ENCODE results near the gene SLC13A4.
"Not testable (repeated sequence)": the region's sequence is repeated elsewhere in the genome, so short reads cannot be mapped to it uniquely, and the experiment has no call there.

The SLC13A4 gene

GRCh38 chr7:135728136-135728669 is at the start of gene SLC13A4:
SLC13A4 (minus strand) TSS chr7:135728186; CDS start chr7:135727496, 690 bp downstream.
- no peak for DNase-seq

GRCh38 chr7:135775915-135776314 is 47.9 kb upstream of the SLC13A4 start:
- not testable (repeated sequence) for DNase-seq

GRCh38 chr7:135775230-135775629 is 47.2 kb upstream of the SLC13A4 start:
- no peak for DNase-seq

- DNase-seq, result no peak
These were observed 46.3 kb upstream of the SLC13A4 start for GRCh38 chr7:135774284-135774683.

GRCh38 chr7:135773464-135773863 is 45.5 kb upstream of the SLC13A4 start:
- DNase-seq, result no peak

- DNase-seq, result no peak
These were observed 44.7 kb upstream of the SLC13A4 start for GRCh38 chr7:135772639-135773222.

GRCh38 chr7:135771961-135772638 is 44.1 kb upstream of the SLC13A4 start:
- no peak for DNase-seq

- no peak for DNase-seq
These were observed 43.1 kb upstream of the SLC13A4 start for GRCh38 chr7:135771051-135771450.

- DNase-seq, result no peak
These were observed 42.2 kb upstream of the SLC13A4 start for GRCh38 chr7:135770139-135770710.

- DNase-seq, result peak; percentile 63
These were observed 41.2 kb upstream of the SLC13A4 start for GRCh38 chr7:135769005-135769802.

GRCh38 chr7:135768467-135768866 is 40.5 kb upstream of the SLC13A4 start:
- no peak for DNase-seq

GRCh38 chr7:135768064-135768463 is 40.1 kb upstream of the SLC13A4 start:
- no peak for DNase-seq

- no peak for DNase-seq
These were observed 35.3 kb upstream of the SLC13A4 start for GRCh38 chr7:135763261-135763660.

- DNase-seq, result peak; percentile 49
These were observed 33.9 kb upstream of the SLC13A4 start for GRCh38 chr7:135761751-135762488.

- no peak for DNase-seq
These were observed 31.5 kb upstream of the SLC13A4 start for GRCh38 chr7:135759532-135759931.

- peak; percentile 51 for DNase-seq
These were observed 30.5 kb upstream of the SLC13A4 start for GRCh38 chr7:135758531-135758932.

GRCh38 chr7:135757719-135758411 is 29.9 kb upstream of the SLC13A4 start:
- DNase-seq, result peak; percentile 69

GRCh38 chr7:135756191-135756590 is 28.2 kb upstream of the SLC13A4 start:
- no peak for DNase-seq

- peak; percentile 39 for DNase-seq
These were observed 27.4 kb upstream of the SLC13A4 start for GRCh38 chr7:135755351-135755753.

- DNase-seq, result no peak
These were observed 25.8 kb upstream of the SLC13A4 start for GRCh38 chr7:135753616-135754413.

GRCh38 chr7:135748770-135749169 is 20.8 kb upstream of the SLC13A4 start, which contains the start of gene FAM180A:
FAM180A (minus strand) TSS chr7:135748813; CDS start chr7:135748580, 233 bp downstream.
- DNase-seq, result peak; percentile 83
